Fibroblast of lung (primary cell): Measurements from ENCODE around the gene RGL2.

ENCODE experiments used
- EZH2 ChIP-seq: IDR thresholded peaks from 2 replicates; pipeline ENCODE4 v1.5.1; 2012; ENCODE audit warnings: low read length, control low read depth, mild to moderate bottlenecking; ENCODE audit errors: missing control alignments
- TF ChIP-seq, protein P1 (sequence below), 2 donors: IDR thresholded peaks in 1 of 2; conservative IDR thresholded peaks in 1 of 2; 1 replicate in 1 of 2; 2 replicates in 1 of 2; pipeline ENCODE4 v1.5.1; 2011 to 2012; ENCODE audit warnings: low read length in 2 of 2, control low read depth in 1 of 2, inconsistent platforms in 1 of 2, low read depth in 1 of 2, mild to moderate bottlenecking in 1 of 2

GRCh38 chr6:33248643-33248931, 50.2 kb downstream of the RGL2 start:
- TF ChIP-seq, protein P1, sequence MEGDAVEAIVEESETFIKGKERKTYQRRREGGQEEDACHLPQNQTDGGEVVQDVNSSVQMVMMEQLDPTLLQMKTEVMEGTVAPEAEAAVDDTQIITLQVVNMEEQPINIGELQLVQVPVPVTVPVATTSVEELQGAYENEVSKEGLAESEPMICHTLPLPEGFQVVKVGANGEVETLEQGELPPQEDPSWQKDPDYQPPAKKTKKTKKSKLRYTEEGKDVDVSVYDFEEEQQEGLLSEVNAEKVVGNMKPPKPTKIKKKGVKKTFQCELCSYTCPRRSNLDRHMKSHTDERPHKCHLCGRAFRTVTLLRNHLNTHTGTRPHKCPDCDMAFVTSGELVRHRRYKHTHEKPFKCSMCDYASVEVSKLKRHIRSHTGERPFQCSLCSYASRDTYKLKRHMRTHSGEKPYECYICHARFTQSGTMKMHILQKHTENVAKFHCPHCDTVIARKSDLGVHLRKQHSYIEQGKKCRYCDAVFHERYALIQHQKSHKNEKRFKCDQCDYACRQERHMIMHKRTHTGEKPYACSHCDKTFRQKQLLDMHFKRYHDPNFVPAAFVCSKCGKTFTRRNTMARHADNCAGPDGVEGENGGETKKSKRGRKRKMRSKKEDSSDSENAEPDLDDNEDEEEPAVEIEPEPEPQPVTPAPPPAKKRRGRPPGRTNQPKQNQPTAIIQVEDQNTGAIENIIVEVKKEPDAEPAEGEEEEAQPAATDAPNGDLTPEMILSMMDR (conservative IDR thresholded peaks at IDR 0.05 in 1 of 2, IDR thresholded peaks at IDR 0.05 in 1 of 2; ENCODE audit: low read depth in 1 of 2, low read length in 2 of 2), result no peak
- no peak for TF ChIP-seq EZH2
